Left kidney (tissue), 8 donors: ENCODE data around the gene ACOXL. TPM values are rescaled to one million over a fixed set of nuclear protein-coding genes. Genes with fewer than 3 reads are reported as not detected.
"Not testable (repeated sequence)": the region's sequence is repeated elsewhere in the genome, so short reads cannot be mapped to it uniquely, and the experiment has no call there.

Source experiments
- DNase-seq: peaks from one replicate; pipeline ENCODE4 v3.0.0-alpha.2; 2013
- long read RNA-seq, 8 donors: transcript quantifications; one replicate each; lab custom pipeline, GENCODE V29; 2026
- polyA plus RNA-seq: library from polyadenylated mRNA; unstranded; fragments of 120-200 nt; gene quantifications from one replicate; pipeline ENCODE4 v1.2.1, GENCODE V29; 2013; ENCODE audit not compliant: insufficient read length

The ACOXL gene
- polyA plus RNA-seq, result 1.1 TPM
- long read RNA-seq, donor 1, result 0 reads
- long read RNA-seq, donor 2, result 0 reads
- long read RNA-seq, donor 3, result 0 reads
- long read RNA-seq, donor 4, result 0 reads
- long read RNA-seq, donor 5, result 0 reads
- long read RNA-seq, donor 6, result 0 reads
- long read RNA-seq, donor 7, result 0 reads
- long read RNA-seq, donor 8, result 0 reads

- peak; percentile 40 for DNase-seq
Observed at GRCh38 chr2:110732422-110733413, at the start of gene ACOXL. ACOXL (plus strand) TSS chr2:110732573; CDS start chr2:110768390, 35,817 bp downstream.

- DNase-seq, result no peak
Observed at GRCh38 chr2:110682872-110683271, 49.5 kb upstream of the ACOXL start.

GRCh38 chr2:110687775-110688484 is 44.4 kb upstream of the ACOXL start:
- not testable (repeated sequence) for DNase-seq

- DNase-seq, result no peak
Observed at GRCh38 chr2:110688594-110689091, 43.7 kb upstream of the ACOXL start.

GRCh38 chr2:110690083-110690965 is 42.0 kb upstream of the ACOXL start:
- DNase-seq, result no peak

GRCh38 chr2:110691612-110692258 is 40.6 kb upstream of the ACOXL start:
- DNase-seq, result no peak

- not testable (repeated sequence) for DNase-seq
Observed at GRCh38 chr2:110695146-110695898, 37.1 kb upstream of the ACOXL start.

- DNase-seq, result not testable (repeated sequence)
Observed at GRCh38 chr2:110698253-110698652, 34.1 kb upstream of the ACOXL start.

- DNase-seq, result no peak
Observed at GRCh38 chr2:110702514-110703380, 29.6 kb upstream of the ACOXL start.

GRCh38 chr2:110707386-110707965 is 24.9 kb upstream of the ACOXL start:
- no peak for DNase-seq

GRCh38 chr2:110708455-110708854 is 23.9 kb upstream of the ACOXL start:
- no peak for DNase-seq

GRCh38 chr2:110712737-110713136 is 19.6 kb upstream of the ACOXL start:
- DNase-seq, result no peak

- no peak for DNase-seq
Observed at GRCh38 chr2:110713513-110714362, 18.6 kb upstream of the ACOXL start.

- peak; percentile 24 for DNase-seq
Observed at GRCh38 chr2:110714452-110715224, 17.7 kb upstream of the ACOXL start.

GRCh38 chr2:110716959-110717645 is 15.3 kb upstream of the ACOXL start:
- no peak for DNase-seq

GRCh38 chr2:110717734-110718133 is 14.6 kb upstream of the ACOXL start:
- no peak for DNase-seq
